Endothelial cell of umbilical vein (primary cell): ENCODE measurements around the gene ANKIB1. TPM values are rescaled to one million over a fixed set of nuclear protein-coding genes. Genes with fewer than 3 reads are reported as not detected.

Experiments used
- BruUV-seq: library from RNA; stranded (reverse); fragments of 400-500 nt; replicated peaks from 2 replicates; lab custom pipeline; 2021; lab: Mats Ljungman, UMichigan
- CTCF ChIA-PET: fragments of 300-600, 350-600 bp; sonication (Branson Sonifier 250); formaldehyde crosslinking; loops from one replicate; lab custom pipeline; 2021; ENCODE audit warnings: antibody characterized with exemption, inconsistent platforms; lab: Charles Lee
- POLR2A ChIA-PET: fragments of 300-600, 350-600 bp; sonication (Branson Sonifier 250); formaldehyde crosslinking; loops from one replicate; lab custom pipeline; 2021; ENCODE audit warnings: antibody characterized with exemption, inconsistent platforms; lab: Charles Lee
- DNase-seq: peaks from one replicate; pipeline ENCODE4 v3.0.0-alpha.2; 2011; ENCODE audit warnings: low read depth, low spot score
- FAIRE-seq: peaks from 2 replicates; lab custom pipeline; 2011; peaks lifted over from hg19 to GRCh38; lab: Jason Lieb, UNC
- H2AFZ ChIP-seq: 2 replicates; pipeline ENCODE4 v1.6.0; 2012; ENCODE audit warnings: low read depth, low read length, control low read depth, inconsistent platforms
- H3K27ac ChIP-seq: 2 replicates; pipeline ENCODE4 v1.5.1; 2011; ENCODE audit warnings: low read depth, mild to moderate bottlenecking, control low read depth, low read length, moderate library complexity; ENCODE audit not compliant: insufficient read depth
- H3K27me3 ChIP-seq, 2 experiments: 2 replicates each; pipeline versions ENCODE4 v1.6.0 to v1.6.1; 2011; ENCODE audit warnings: low read length in 2 of 2, mixed read lengths in 1 of 2; ENCODE audit not compliant: control insufficient read depth in 2 of 2, insufficient read depth in 2 of 2
- H3K36me3 ChIP-seq, 2 experiments: 2 replicates in 1 of 2; 3 replicates in 1 of 2; pipeline ENCODE4 v1.5.1; 2011; ENCODE audit warnings: low read length in 2 of 2, mild to moderate bottlenecking in 1 of 2, moderate library complexity in 1 of 2; ENCODE audit not compliant: control insufficient read depth in 2 of 2, insufficient read depth in 2 of 2; ENCODE audit errors: extremely low read depth in 1 of 2
- H3K4me1 ChIP-seq: 3 replicates; pipeline ENCODE4 v1.5.1; 2011; ENCODE audit warnings: mild to moderate bottlenecking, low read length; ENCODE audit not compliant: control insufficient read depth, insufficient read depth; ENCODE audit errors: extremely low read depth
- H3K4me2 ChIP-seq: 2 replicates; pipeline ENCODE4 v1.6.1; 2011; ENCODE audit warnings: low read length, control low read depth, mixed read lengths; ENCODE audit not compliant: insufficient read depth
- H3K4me3 ChIP-seq, 3 experiments: fragments of 200-600 bp in 1 of 3; sonication (generic), shearing (Covaris generic) in 1 of 3; replicated peaks in 1 of 3; 2 replicates each; pipeline ENCODE4 v1.5.1; 2011 to 2016; ENCODE audit warnings: control low read depth in 3 of 3, low read length in 3 of 3, mild to moderate bottlenecking in 2 of 3, inconsistent platforms in 1 of 3, low read depth in 1 of 3, moderate library complexity in 1 of 3; ENCODE audit not compliant: insufficient read depth in 1 of 3
- H3K79me2 ChIP-seq: 2 replicates; pipeline ENCODE4 v1.6.0; 2012; ENCODE audit warnings: low read length, inconsistent platforms; ENCODE audit not compliant: control insufficient read depth, insufficient read depth
- H3K9ac ChIP-seq: replicated peaks from 2 replicates; pipeline ENCODE3; 2011; ENCODE audit warnings: low read length, control low read depth; ENCODE audit not compliant: insufficient read depth; ENCODE audit errors: extremely low read depth
- H3K9me1 ChIP-seq: replicated peaks from 3 replicates; pipeline ENCODE4 v1.6.0; 2011; ENCODE audit warnings: mild to moderate bottlenecking, low read length; ENCODE audit not compliant: control insufficient read depth, insufficient read depth; ENCODE audit errors: extremely low read depth
- H3K9me3 ChIP-seq: replicated peaks from 2 replicates; pipeline ENCODE4 v1.5.1; 2012; ENCODE audit warnings: low read length, inconsistent platforms; ENCODE audit not compliant: control insufficient read depth, insufficient read depth
- H4K20me1 ChIP-seq: replicated peaks from 2 replicates; pipeline ENCODE3; 2011; ENCODE audit warnings: mild to moderate bottlenecking, low read length; ENCODE audit not compliant: control insufficient read depth, insufficient read depth; ENCODE audit errors: extremely low read depth
- CTCF ChIP-seq, 2 donors: IDR thresholded peaks; 1 replicate in 1 of 2; 2 replicates in 1 of 2; pipeline ENCODE4 v1.5.1; 2011; ENCODE audit warnings: low read length in 2 of 2, mild to moderate bottlenecking in 2 of 2, moderate library complexity in 2 of 2, control low read depth in 1 of 2, inconsistent platforms in 1 of 2, low read depth in 1 of 2; ENCODE audit not compliant: insufficient read depth in 1 of 2; ENCODE audit errors: extremely low read depth in 1 of 2
- EZH2 ChIP-seq: IDR thresholded peaks from 2 replicates; pipeline ENCODE4 v1.6.1; 2012; ENCODE audit warnings: borderline replicate concordance, low read depth, mild to moderate bottlenecking, moderate library complexity, low read length, inconsistent platforms; ENCODE audit not compliant: severe bottlenecking
- FOS ChIP-seq: IDR thresholded peaks from 2 replicates; pipeline ENCODE4 v1.6.1; 2011; ENCODE audit warnings: mild to moderate bottlenecking, low read length, moderate library complexity, borderline replicate concordance; ENCODE audit not compliant: insufficient read depth
- GATA2 ChIP-seq: IDR thresholded peaks from 2 replicates; pipeline ENCODE4 v1.7.0; 2011; ENCODE audit warnings: low read depth, mild to moderate bottlenecking, moderate library complexity, mixed read lengths, low read length; ENCODE audit not compliant: insufficient read length, insufficient read depth
- JUN ChIP-seq: IDR thresholded peaks from 2 replicates; pipeline ENCODE4 v1.6.1; 2011; ENCODE audit warnings: borderline replicate concordance, low read depth; ENCODE audit not compliant: insufficient read length, insufficient read depth
- MYC ChIP-seq: IDR thresholded peaks from one replicate; pipeline ENCODE4 v1.6.1; 2011; ENCODE audit warnings: mild to moderate bottlenecking, low read depth, low read length
- POLR2A ChIP-seq: IDR thresholded peaks from 2 replicates; pipeline ENCODE4 v1.6.1; 2012; ENCODE audit warnings: low read depth, mild to moderate bottlenecking, control low read depth, low read length
- POLR2AphosphoS5 ChIP-seq: IDR thresholded peaks from 2 replicates; pipeline ENCODE4 v1.6.1; 2012; ENCODE audit warnings: low read depth, mild to moderate bottlenecking, control low read depth, low read length, moderate library complexity; ENCODE audit not compliant: insufficient read depth
- dilution Hi-C: fragments of 300-500 bp; cut with MboI; formaldehyde crosslinking; loops from one replicate; pipeline ENCODE4 v1.15.0; 2019; ENCODE audit warnings: low sequenced_read_pairs; ENCODE audit not compliant: extremely low pct_ligation_motif_present
- intact Hi-C: fragments of 100-400 bp; cut with micrococcal nuclease; formaldehyde crosslinking; loops from one replicate; pipeline ENCODE4 v1.10.0; 2022
- polyA plus RNA-seq, 4 experiments: library from polyadenylated mRNA; depleted of rRNA in 3 of 4; stranded (reverse) in 3 of 4; unstranded in 1 of 4; fragments of >200 nt; gene quantifications; 2 replicates each; pipeline versions ENCODE4 v1.2.1 to v1.2.3, GENCODE V29; 2011 to 2012; ENCODE audit warnings: missing spikeins in 1 of 4
- total RNA-seq: library from RNA; stranded (reverse); gene quantifications from 2 replicates; pipeline ENCODE4 v1.2.3, GENCODE V29; 2021
- TF ChIP-seq, protein P1 (sequence below): IDR thresholded peaks from 2 replicates; pipeline ENCODE4 v1.6.1; 2011; ENCODE audit not compliant: insufficient read depth, insufficient read length

ANKIB1 gene
- total and polyA plus RNA-seq, 2 donors (not counting 3 experiments of a cell fraction or from before 2014, with no cell fraction given): 16.9 to 56.5 TPM

DNA sequence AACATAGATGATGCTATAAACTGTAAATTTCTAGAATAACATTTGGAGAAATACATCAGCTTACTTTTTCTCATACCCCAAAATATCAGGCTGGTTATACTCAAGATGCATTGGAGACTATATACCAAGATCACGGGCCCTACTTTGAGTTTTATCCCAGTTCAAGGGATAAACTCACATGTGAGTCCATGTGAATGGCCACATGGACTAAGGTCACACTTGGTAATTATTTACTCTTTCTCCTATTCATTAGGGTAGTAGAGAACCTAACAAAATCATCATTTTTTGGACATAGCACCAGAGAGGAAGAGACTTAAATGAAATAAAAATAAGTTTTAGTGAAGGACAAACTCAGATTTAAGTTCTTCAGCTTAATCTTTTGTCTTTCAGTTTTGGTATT, 108.4 kb downstream of the ANKIB1 start:
- ChIA-PET POLR2A (no interaction called here), CTCF (interaction anchor here (1.3 kb wide), 1 partner anchor 11 kb away, joined by 3 read pairs; no protein-coding TSS in a partner anchor)
- no peaks in the 10 kb centered on the region for H3K4me1 ChIP-seq
- no peak overlapping the region for H3K4me3 ChIP-seq
- dilution Hi-C loops (no loop called here), intact Hi-C loops (no loop called here)
- peaks cover 0 to 7% of the 10 kb centered on the region in 2 experiments for H3K36me3 ChIP-seq
- no TSS peak for BruUV-seq
- H3K4me2 ChIP-seq: no peak overlapping the region
- DNase-seq: no peak
- no peaks in the 10 kb centered on the region for H3K9me1 ChIP-seq
- H3K27me3 ChIP-seq: no peaks in the 10 kb centered on the region
- H3K27ac ChIP-seq: no peak overlapping the region
- H3K9me3 ChIP-seq: no peaks in the 10 kb centered on the region
- no peak for FAIRE-seq
- H3K9ac ChIP-seq: no peak overlapping the region
- H3K79me2 ChIP-seq: no peaks in the 10 kb centered on the region
- no peak overlapping the region for H2AFZ ChIP-seq
- no peaks in the 10 kb centered on the region for H4K20me1 ChIP-seq
- TF ChIP-seq JUN (no peak), GATA2 (no peak), POLR2AphosphoS5 (no peak), EZH2 (no peak), CTCF (IDR thresholded peaks at IDR 0.05; ENCODE audit: extremely low read depth in 1 of 2, insufficient read depth in 1 of 2, low read depth in 1 of 2, low read length in 2 of 2) (no peak), POLR2A (no peak), FOS (no peak), MYC (no peak)
- TF ChIP-seq, protein P1, sequence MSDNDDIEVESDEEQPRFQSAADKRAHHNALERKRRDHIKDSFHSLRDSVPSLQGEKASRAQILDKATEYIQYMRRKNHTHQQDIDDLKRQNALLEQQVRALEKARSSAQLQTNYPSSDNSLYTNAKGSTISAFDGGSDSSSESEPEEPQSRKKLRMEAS: no peak
